WTC11 (cell line): Measurements from ENCODE around the gene TRIM2. TPM values are rescaled to one million over a fixed set of nuclear protein-coding genes. Genes with fewer than 3 reads are reported as not detected.

Experiments used
- ATAC-seq: fragments of 200-7000 bp; cut with Tn5 transposase; 2 replicates; pipeline ENCODE4 v1.10.0; 2021; ENCODE audit warnings: mild to moderate bottlenecking, moderate library complexity
- CTCF ChIA-PET: fragments of 300-600 bp; sonication (Branson Sonifier 250); formaldehyde crosslinking; loops from one replicate; lab custom pipeline; 2021; ENCODE audit warnings: antibody characterized with exemption; lab: Charles Lee
- POLR2A ChIA-PET: fragments of 350-600 bp; sonication (Branson Sonifier 250); formaldehyde crosslinking; loops from one replicate; lab custom pipeline; 2021; ENCODE audit warnings: antibody characterized with exemption; lab: Charles Lee
- DNase-seq: peaks from one replicate; pipeline ENCODE4 v3.0.0; 2021; ENCODE audit warnings: low spot score
- H3K27ac Mint-ChIP-seq: 2 replicates; pipeline ENCODE4 v1.8.0; 2021; ENCODE audit warnings: mixed read lengths
- H3K27me3 Mint-ChIP-seq: 2 replicates; pipeline ENCODE4 v1.8.0; 2021; ENCODE audit warnings: low read depth, mild to moderate bottlenecking, moderate library complexity, mixed read lengths
- H3K36me3 Mint-ChIP-seq: 2 replicates; pipeline ENCODE4 v1.8.0; 2021; ENCODE audit warnings: mixed read lengths
- H3K4me1 Mint-ChIP-seq: 2 replicates; pipeline ENCODE4 v1.8.0; 2022; ENCODE audit warnings: mixed read lengths
- H3K4me3 Mint-ChIP-seq: 2 replicates; pipeline ENCODE4 v1.8.0; 2021; ENCODE audit warnings: mild to moderate bottlenecking, moderate library complexity, mixed read lengths
- H3K9me3 Mint-ChIP-seq: 2 replicates; pipeline ENCODE4 v1.8.0; 2021; ENCODE audit warnings: mixed read lengths
- CBFB ChIP-seq: sonication (generic); formaldehyde crosslinking; IDR thresholded peaks from 2 replicates; pipeline ENCODE4 v1.8.1; 2022; ENCODE audit warnings: mild to moderate bottlenecking, low read depth, missing genetic modification reagents
- EMX1 ChIP-seq: fragments of 250-450 bp; sonication (Bioruptor Pico); IDR thresholded peaks from 2 replicates; pipeline ENCODE4 v1.8.0; 2021; ENCODE audit warnings: mild to moderate bottlenecking
- ETV6 ChIP-seq: sonication (generic); formaldehyde crosslinking; IDR thresholded peaks from 2 replicates; pipeline ENCODE4 v1.8.1; 2022; ENCODE audit warnings: mild to moderate bottlenecking, missing genetic modification reagents
- FOXP1 ChIP-seq: sonication (generic); formaldehyde crosslinking; IDR thresholded peaks from 2 replicates; pipeline ENCODE4 v1.8.0; 2022; ENCODE audit warnings: missing genetic modification reagents, mild to moderate bottlenecking, moderate library complexity, borderline replicate concordance
- GRHL2 ChIP-seq: fragments of 250-450 bp; sonication (Bioruptor Pico); IDR thresholded peaks from 2 replicates; pipeline ENCODE4 v1.8.0; 2022; ENCODE audit warnings: mild to moderate bottlenecking, moderate library complexity; ENCODE audit not compliant: insufficient replicate concordance, severe bottlenecking
- JAZF1 ChIP-seq: fragments of 250-450 bp; sonication (Bioruptor Pico); IDR thresholded peaks from 2 replicates; pipeline ENCODE4 v1.9.0; 2021; ENCODE audit warnings: moderate library complexity, mild to moderate bottlenecking, inconsistent platforms
- JUN ChIP-seq: sonication (generic); formaldehyde crosslinking; IDR thresholded peaks from 2 replicates; pipeline ENCODE4 v1.8.0; 2023; ENCODE audit warnings: mild to moderate bottlenecking, missing genetic modification reagents
- NFATC4 ChIP-seq: fragments of 250-450 bp; sonication (Bioruptor Pico); IDR thresholded peaks from 2 replicates; pipeline ENCODE4 v1.9.0; 2021; ENCODE audit warnings: mild to moderate bottlenecking
- PRDM15 ChIP-seq: sonication (generic); formaldehyde crosslinking; IDR thresholded peaks from 2 replicates; pipeline ENCODE4 v1.8.0; 2022; ENCODE audit warnings: missing genetic modification reagents
- PRRX2 ChIP-seq: fragments of 250-450 bp; sonication (Bioruptor Pico); IDR thresholded peaks from 2 replicates; pipeline ENCODE4 v1.8.0; 2021; ENCODE audit warnings: mild to moderate bottlenecking
- RELA ChIP-seq: sonication (generic); formaldehyde crosslinking; IDR thresholded peaks from 2 replicates; pipeline ENCODE4 v1.8.1; 2022; ENCODE audit warnings: missing genetic modification reagents, mild to moderate bottlenecking, borderline replicate concordance
- SMAD4 ChIP-seq: sonication (generic); formaldehyde crosslinking; IDR thresholded peaks from 2 replicates; pipeline ENCODE4 v1.8.0; 2022; ENCODE audit warnings: mild to moderate bottlenecking, missing genetic modification reagents
- TCF7 ChIP-seq: sonication (generic); formaldehyde crosslinking; IDR thresholded peaks from 2 replicates; pipeline ENCODE4 v1.8.0; 2022; ENCODE audit warnings: mild to moderate bottlenecking, low read depth, missing genetic modification reagents, moderate library complexity
- TEAD1 ChIP-seq: sonication (generic); formaldehyde crosslinking; IDR thresholded peaks from 2 replicates; pipeline ENCODE4 v1.8.0; 2022; ENCODE audit warnings: mild to moderate bottlenecking, missing genetic modification reagents
- TEAD4 ChIP-seq: sonication (generic); formaldehyde crosslinking; IDR thresholded peaks from 2 replicates; pipeline ENCODE4 v1.8.0; 2022; ENCODE audit warnings: mild to moderate bottlenecking, missing genetic modification reagents
- TP53 ChIP-seq: sonication (generic); formaldehyde crosslinking; IDR thresholded peaks from 2 replicates; pipeline ENCODE4 v1.8.1; 2023; ENCODE audit warnings: mild to moderate bottlenecking, missing genetic modification reagents
- ZNF263 ChIP-seq: sonication (generic); formaldehyde crosslinking; IDR thresholded peaks from 2 replicates; pipeline ENCODE4 v1.8.1; 2022; ENCODE audit warnings: low read depth, mild to moderate bottlenecking, moderate library complexity, missing genetic modification reagents
- ZNF416 ChIP-seq: fragments of 250-450 bp; sonication (Bioruptor Pico); IDR thresholded peaks from 2 replicates; pipeline ENCODE4 v1.9.0; 2021; ENCODE audit warnings: mild to moderate bottlenecking, inconsistent platforms
- total RNA-seq: library from RNA; stranded (reverse); gene quantifications from 3 replicates; pipeline ENCODE4 v1.2.3, GENCODE V29; 2021
- TF ChIP-seq, protein P1 (sequence below): sonication (generic); formaldehyde crosslinking; IDR thresholded peaks from 2 replicates; pipeline ENCODE4 v1.8.1; 2023; ENCODE audit warnings: mild to moderate bottlenecking, missing genetic modification reagents
- TF ChIP-seq, protein P2 (sequence below): sonication (generic); formaldehyde crosslinking; IDR thresholded peaks from 2 replicates; pipeline ENCODE4 v1.8.1; 2023; ENCODE audit warnings: mild to moderate bottlenecking, missing genetic modification reagents, moderate library complexity
- TF ChIP-seq, protein P3 (sequence below): sonication (generic); formaldehyde crosslinking; IDR thresholded peaks from 2 replicates; pipeline ENCODE4 v1.8.0; 2023; ENCODE audit warnings: mild to moderate bottlenecking, missing genetic modification reagents
- TF ChIP-seq, protein P4 (sequence below): sonication (generic); formaldehyde crosslinking; IDR thresholded peaks from 2 replicates; pipeline ENCODE4 v1.8.1; 2023; ENCODE audit warnings: mild to moderate bottlenecking, missing genetic modification reagents, moderate library complexity
- TF ChIP-seq, protein P5 (sequence below): sonication (generic); formaldehyde crosslinking; conservative IDR thresholded peaks from 2 replicates; pipeline ENCODE4 v1.8.1; 2023; ENCODE audit warnings: mild to moderate bottlenecking, low read depth, missing genetic modification reagents, moderate library complexity

The TRIM2 gene
- total RNA-seq, 1 experiment from 2014 or later = 54.5 TPM

DNA sequence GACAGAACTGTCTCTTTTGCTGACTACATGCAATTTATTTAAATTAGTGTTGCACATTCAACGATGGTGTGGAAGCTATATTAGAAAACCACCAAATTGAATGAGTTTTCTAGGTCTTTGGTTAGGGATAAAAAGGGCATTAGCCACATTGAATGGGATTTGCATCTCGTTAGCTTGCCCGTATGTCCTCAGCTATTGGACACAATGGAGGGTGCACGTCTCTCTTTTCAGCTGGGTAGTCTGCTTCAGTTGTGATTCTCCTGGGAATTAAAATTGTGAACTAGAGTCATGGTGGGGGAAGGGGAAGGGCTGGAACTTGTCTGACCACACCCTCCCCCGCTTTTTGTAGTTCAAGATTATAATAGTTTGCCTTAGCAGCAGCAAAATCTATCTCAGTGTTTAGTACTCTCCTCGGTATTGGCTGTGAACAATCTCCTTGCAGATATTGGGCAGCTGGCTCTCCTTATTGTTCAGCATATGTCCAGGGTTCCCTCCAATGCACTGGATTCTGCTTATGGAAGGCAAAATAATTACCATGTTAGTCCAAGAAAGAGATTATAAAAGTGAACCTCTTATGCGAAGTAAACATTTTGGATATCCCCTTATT is 23.3 kb downstream of the TRIM2 start:
- no peak for DNase-seq
- no peak for ATAC-seq
- CTCF ChIA-PET = interaction anchor here (1.0 to 1.4 kb wide), 2 partner anchors 22 to 67 kb away, joined by 3 to 4 read pairs; no protein-coding TSS in a partner anchor
- Mint-ChIP-seq H3K4me3 (no peak overlapping the region), H3K4me1 (peaks cover 46% of the 10 kb centered on the region), H3K27ac (no peak overlapping the region), H3K27me3 (peaks cover 20% of the 10 kb centered on the region), H3K36me3 (peaks cover 11% of the 10 kb centered on the region), H3K9me3 (peaks cover 9% of the 10 kb centered on the region)
- TF ChIP-seq ETV6 (CRISPR knock-in tag) (no peak), CBFB (CRISPR knock-in tag) (no peak), PRDM15 (CRISPR knock-in tag) (no peak), PRRX2 (CRISPR knock-in tag) (no peak), FOXP1 (CRISPR knock-in tag) (no peak), ZNF416 (CRISPR knock-in tag) (no peak), TEAD1 (CRISPR knock-in tag) (no peak), JAZF1 (CRISPR knock-in tag) (no peak), NFATC4 (CRISPR knock-in tag) (no peak), GRHL2 (no peak), SMAD4 (CRISPR knock-in tag) (no peak), TEAD4 (no peak), EMX1 (CRISPR knock-in tag) (no peak), TCF7 (CRISPR knock-in tag) (no peak), JUN (CRISPR knock-in tag) (no peak), TP53 (CRISPR knock-in tag) (no peak), ZNF263 (CRISPR knock-in tag) (no peak)
- TF ChIP-seq, protein P1, sequence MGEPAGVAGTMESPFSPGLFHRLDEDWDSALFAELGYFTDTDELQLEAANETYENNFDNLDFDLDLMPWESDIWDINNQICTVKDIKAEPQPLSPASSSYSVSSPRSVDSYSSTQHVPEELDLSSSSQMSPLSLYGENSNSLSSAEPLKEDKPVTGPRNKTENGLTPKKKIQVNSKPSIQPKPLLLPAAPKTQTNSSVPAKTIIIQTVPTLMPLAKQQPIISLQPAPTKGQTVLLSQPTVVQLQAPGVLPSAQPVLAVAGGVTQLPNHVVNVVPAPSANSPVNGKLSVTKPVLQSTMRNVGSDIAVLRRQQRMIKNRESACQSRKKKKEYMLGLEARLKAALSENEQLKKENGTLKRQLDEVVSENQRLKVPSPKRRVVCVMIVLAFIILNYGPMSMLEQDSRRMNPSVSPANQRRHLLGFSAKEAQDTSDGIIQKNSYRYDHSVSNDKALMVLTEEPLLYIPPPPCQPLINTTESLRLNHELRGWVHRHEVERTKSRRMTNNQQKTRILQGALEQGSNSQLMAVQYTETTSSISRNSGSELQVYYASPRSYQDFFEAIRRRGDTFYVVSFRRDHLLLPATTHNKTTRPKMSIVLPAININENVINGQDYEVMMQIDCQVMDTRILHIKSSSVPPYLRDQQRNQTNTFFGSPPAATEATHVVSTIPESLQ = no peak
- TF ChIP-seq, protein P2, sequence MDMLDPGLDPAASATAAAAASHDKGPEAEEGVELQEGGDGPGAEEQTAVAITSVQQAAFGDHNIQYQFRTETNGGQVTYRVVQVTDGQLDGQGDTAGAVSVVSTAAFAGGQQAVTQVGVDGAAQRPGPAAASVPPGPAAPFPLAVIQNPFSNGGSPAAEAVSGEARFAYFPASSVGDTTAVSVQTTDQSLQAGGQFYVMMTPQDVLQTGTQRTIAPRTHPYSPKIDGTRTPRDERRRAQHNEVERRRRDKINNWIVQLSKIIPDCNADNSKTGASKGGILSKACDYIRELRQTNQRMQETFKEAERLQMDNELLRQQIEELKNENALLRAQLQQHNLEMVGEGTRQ (CRISPR knock-in tag) = no peak
- POLR2A ChIA-PET = no interaction called here

GRCh38 chr4:153228512-153229140 is 24.4 kb downstream of the TRIM2 start:
- ChIA-PET CTCF (interaction anchor here (1.0 to 1.5 kb wide), 4 partner anchors 21 to 86 kb away, joined by 3 to 4 read pairs (median 4); no protein-coding TSS in a partner anchor), POLR2A (no interaction called here)
- Mint-ChIP-seq H3K4me1 (peaks cover 52% of the 10 kb centered on the region), H3K27ac (peak overlapping the region; percentile 78; the same call in 1 of the 2 replicates), H3K36me3 (peaks cover 11% of the 10 kb centered on the region), H3K27me3 (peaks cover 13% of the 10 kb centered on the region), H3K4me3 (no peak overlapping the region), H3K9me3 (peaks cover 9% of the 10 kb centered on the region)
- DNase-seq (no peak), ATAC-seq (no peak)
- no peak for TF ChIP-seq RELA
- TF ChIP-seq, protein P3, sequence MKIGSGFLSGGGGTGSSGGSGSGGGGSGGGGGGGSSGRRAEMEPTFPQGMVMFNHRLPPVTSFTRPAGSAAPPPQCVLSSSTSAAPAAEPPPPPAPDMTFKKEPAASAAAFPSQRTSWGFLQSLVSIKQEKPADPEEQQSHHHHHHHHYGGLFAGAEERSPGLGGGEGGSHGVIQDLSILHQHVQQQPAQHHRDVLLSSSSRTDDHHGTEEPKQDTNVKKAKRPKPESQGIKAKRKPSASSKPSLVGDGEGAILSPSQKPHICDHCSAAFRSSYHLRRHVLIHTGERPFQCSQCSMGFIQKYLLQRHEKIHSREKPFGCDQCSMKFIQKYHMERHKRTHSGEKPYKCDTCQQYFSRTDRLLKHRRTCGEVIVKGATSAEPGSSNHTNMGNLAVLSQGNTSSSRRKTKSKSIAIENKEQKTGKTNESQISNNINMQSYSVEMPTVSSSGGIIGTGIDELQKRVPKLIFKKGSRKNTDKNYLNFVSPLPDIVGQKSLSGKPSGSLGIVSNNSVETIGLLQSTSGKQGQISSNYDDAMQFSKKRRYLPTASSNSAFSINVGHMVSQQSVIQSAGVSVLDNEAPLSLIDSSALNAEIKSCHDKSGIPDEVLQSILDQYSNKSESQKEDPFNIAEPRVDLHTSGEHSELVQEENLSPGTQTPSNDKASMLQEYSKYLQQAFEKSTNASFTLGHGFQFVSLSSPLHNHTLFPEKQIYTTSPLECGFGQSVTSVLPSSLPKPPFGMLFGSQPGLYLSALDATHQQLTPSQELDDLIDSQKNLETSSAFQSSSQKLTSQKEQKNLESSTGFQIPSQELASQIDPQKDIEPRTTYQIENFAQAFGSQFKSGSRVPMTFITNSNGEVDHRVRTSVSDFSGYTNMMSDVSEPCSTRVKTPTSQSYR = no peak
- TF ChIP-seq, protein P4, sequence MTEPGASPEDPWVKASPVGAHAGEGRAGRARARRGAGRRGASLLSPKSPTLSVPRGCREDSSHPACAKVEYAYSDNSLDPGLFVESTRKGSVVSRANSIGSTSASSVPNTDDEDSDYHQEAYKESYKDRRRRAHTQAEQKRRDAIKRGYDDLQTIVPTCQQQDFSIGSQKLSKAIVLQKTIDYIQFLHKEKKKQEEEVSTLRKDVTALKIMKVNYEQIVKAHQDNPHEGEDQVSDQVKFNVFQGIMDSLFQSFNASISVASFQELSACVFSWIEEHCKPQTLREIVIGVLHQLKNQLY (CRISPR knock-in tag) = no peak
- TF ChIP-seq, protein P5, sequence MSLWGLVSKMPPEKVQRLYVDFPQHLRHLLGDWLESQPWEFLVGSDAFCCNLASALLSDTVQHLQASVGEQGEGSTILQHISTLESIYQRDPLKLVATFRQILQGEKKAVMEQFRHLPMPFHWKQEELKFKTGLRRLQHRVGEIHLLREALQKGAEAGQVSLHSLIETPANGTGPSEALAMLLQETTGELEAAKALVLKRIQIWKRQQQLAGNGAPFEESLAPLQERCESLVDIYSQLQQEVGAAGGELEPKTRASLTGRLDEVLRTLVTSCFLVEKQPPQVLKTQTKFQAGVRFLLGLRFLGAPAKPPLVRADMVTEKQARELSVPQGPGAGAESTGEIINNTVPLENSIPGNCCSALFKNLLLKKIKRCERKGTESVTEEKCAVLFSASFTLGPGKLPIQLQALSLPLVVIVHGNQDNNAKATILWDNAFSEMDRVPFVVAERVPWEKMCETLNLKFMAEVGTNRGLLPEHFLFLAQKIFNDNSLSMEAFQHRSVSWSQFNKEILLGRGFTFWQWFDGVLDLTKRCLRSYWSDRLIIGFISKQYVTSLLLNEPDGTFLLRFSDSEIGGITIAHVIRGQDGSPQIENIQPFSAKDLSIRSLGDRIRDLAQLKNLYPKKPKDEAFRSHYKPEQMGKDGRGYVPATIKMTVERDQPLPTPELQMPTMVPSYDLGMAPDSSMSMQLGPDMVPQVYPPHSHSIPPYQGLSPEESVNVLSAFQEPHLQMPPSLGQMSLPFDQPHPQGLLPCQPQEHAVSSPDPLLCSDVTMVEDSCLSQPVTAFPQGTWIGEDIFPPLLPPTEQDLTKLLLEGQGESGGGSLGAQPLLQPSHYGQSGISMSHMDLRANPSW (CRISPR knock-in tag) = no peak
